ENCODE measurements around the gene ALS2. TPM values are rescaled to one million over a fixed set of nuclear protein-coding genes. Genes with fewer than 3 reads are reported as not detected.

The ALS2 gene
- total RNA-seq, 1 experiment from 2014 or later, result 28.4 TPM

DNA sequence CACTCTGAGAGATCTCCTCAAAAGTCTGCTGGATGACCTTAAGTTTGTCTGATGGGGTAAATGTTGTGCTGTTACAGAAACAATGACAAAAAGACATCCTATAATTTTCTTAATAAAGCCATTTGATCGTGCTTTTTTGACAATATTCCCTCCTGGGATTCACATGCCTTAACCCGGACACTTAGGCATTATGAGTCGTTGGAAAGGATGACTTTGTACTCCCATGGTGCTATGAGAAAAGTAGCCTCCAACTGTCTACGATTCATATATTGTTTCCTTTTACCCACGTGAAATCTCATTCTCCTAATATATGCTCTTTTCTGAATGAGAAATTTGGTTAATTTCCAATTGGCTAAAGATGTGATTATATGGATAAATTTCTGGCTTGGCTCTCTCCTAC lies 76.2 kb downstream of the ALS2 start:
- Mint-ChIP-seq H3K36me3 (ENCODE audit: insufficient read depth in 1 of 3, low read depth in 3 of 3) (peaks cover 5 to 51% (median 38%) of the 10 kb centered on the region in 3 experiments; a peak in 6 of 7 replicates), H3K9me3 (no peaks in the 10 kb centered on the region), H3K27ac (no peak overlapping the region), H3K4me3 (no peak overlapping the region), H3K4me1 (peaks cover 20 to 21% of the 10 kb centered on the region in 2 experiments), H3K27me3 (ENCODE audit: low read depth) (no peaks in the 10 kb centered on the region)
- Histone ChIP-seq H2BK120ac (ENCODE audit: low read depth, low read length, poor library complexity, severe bottlenecking) (no peak overlapping the region), H2BK15ac (ENCODE audit: low read depth, low read length) (no peak overlapping the region), H3K23me2 (ENCODE audit: insufficient read length, low read depth, low read length, poor library complexity, severe bottlenecking) (no peaks in the 10 kb centered on the region), H2AFZ (ENCODE audit: low read length) (no peak overlapping the region), H2BK5ac (ENCODE audit: insufficient read length, low read length) (no peak overlapping the region), H3K27ac (ENCODE audit: insufficient read length, low read depth, low read length) (no peak overlapping the region), H3K27me3 (ENCODE audit: insufficient read depth, low read length) (no peaks in the 10 kb centered on the region), H3K9me3 (ENCODE audit: control insufficient read depth, low read depth, low read length) (no peaks in the 10 kb centered on the region), H3K4me2 (ENCODE audit: insufficient read depth, insufficient read length, low read length) (no peak overlapping the region), H3K79me1 (ENCODE audit: insufficient read depth, low read depth, low read length, poor library complexity, severe bottlenecking) (no peaks in the 10 kb centered on the region), H3K18ac (ENCODE audit: insufficient read length, low read depth, low read length) (no peak overlapping the region), H3K56ac (ENCODE audit: insufficient read length, low read depth, low read length) (no peak overlapping the region), H4K8ac (replicated peaks; ENCODE audit: insufficient read length, low read depth, low read length) (no peak overlapping the region), H3K4me1 (ENCODE audit: insufficient read depth, low read length) (peaks cover 7% of the 10 kb centered on the region; the same call in 1 of the 2 replicates), H4K20me1 (ENCODE audit: control insufficient read depth, insufficient read depth, insufficient read length) (no peaks in the 10 kb centered on the region), H3K9ac (ENCODE audit: extremely low read depth, insufficient read length, low read length) (no peak overlapping the region), H3K14ac (ENCODE audit: insufficient read depth, low read length) (no peak overlapping the region), H3T11ph (ENCODE audit: low read length) (no peak overlapping the region), H3K79me2 (ENCODE audit: insufficient read depth, low read length) (no peaks in the 10 kb centered on the region), H2BK20ac (ENCODE audit: low read depth, low read length, poor library complexity, severe bottlenecking) (no peak overlapping the region), H3K4ac (ENCODE audit: low read depth, low read length) (no peak overlapping the region), H2BK12ac (ENCODE audit: insufficient read length, low read depth, low read length) (no peak overlapping the region), H4K5ac (ENCODE audit: insufficient read length, low read depth, low read length) (no peak overlapping the region), H2AK5ac (ENCODE audit: insufficient read length, low read length) (no peak overlapping the region), H3K23ac (ENCODE audit: insufficient read length, low read depth, low read length) (no peak overlapping the region), H4K91ac (ENCODE audit: insufficient read length, low read depth, low read length) (no peak overlapping the region)
- DNase-seq, result no peak
- TF ChIP-seq, protein P1, sequence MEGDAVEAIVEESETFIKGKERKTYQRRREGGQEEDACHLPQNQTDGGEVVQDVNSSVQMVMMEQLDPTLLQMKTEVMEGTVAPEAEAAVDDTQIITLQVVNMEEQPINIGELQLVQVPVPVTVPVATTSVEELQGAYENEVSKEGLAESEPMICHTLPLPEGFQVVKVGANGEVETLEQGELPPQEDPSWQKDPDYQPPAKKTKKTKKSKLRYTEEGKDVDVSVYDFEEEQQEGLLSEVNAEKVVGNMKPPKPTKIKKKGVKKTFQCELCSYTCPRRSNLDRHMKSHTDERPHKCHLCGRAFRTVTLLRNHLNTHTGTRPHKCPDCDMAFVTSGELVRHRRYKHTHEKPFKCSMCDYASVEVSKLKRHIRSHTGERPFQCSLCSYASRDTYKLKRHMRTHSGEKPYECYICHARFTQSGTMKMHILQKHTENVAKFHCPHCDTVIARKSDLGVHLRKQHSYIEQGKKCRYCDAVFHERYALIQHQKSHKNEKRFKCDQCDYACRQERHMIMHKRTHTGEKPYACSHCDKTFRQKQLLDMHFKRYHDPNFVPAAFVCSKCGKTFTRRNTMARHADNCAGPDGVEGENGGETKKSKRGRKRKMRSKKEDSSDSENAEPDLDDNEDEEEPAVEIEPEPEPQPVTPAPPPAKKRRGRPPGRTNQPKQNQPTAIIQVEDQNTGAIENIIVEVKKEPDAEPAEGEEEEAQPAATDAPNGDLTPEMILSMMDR (conservative IDR thresholded peaks at IDR 0.05), result no peak
- no CpG with 5 or more reads among the region's 5 CpGs for WGBS (ENCODE audit: extremely low coverage, insufficient read length, low lambda C conversion rate)
